ENCODE results near the gene NTMT1.

NTMT1 gene

DNA sequence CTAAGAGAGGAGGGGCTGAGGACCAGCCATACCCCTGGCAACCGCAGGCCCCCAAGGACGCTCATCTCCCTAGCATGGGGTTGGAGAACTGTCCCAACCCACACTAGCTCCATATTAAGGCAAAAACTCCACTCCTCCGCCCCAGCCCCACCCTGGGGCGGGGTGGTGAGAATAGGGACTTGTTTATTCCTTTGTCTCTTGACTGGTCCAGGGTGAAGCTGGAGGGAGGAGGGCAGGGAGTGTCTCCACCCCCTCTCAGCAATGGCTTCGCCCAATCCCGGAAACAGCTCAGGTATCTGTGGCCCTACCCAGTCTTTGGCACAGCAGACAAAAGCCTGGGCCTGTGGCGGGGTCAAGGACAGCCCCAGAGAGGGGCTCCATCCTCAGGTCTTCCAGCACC is 56.4 kb downstream of the NTMT1 start:
- peaks cover 10% of the 10 kb centered on the region for H3K4me1 Mint-ChIP-seq
- H3K36me3 Mint-ChIP-seq (ENCODE audit: low read depth), result no peaks in the 10 kb centered on the region
- no peak overlapping the region for H3K4me3 Mint-ChIP-seq
- H3K9me3 Mint-ChIP-seq, result no peaks in the 10 kb centered on the region
- TF ChIP-seq, protein P1, sequence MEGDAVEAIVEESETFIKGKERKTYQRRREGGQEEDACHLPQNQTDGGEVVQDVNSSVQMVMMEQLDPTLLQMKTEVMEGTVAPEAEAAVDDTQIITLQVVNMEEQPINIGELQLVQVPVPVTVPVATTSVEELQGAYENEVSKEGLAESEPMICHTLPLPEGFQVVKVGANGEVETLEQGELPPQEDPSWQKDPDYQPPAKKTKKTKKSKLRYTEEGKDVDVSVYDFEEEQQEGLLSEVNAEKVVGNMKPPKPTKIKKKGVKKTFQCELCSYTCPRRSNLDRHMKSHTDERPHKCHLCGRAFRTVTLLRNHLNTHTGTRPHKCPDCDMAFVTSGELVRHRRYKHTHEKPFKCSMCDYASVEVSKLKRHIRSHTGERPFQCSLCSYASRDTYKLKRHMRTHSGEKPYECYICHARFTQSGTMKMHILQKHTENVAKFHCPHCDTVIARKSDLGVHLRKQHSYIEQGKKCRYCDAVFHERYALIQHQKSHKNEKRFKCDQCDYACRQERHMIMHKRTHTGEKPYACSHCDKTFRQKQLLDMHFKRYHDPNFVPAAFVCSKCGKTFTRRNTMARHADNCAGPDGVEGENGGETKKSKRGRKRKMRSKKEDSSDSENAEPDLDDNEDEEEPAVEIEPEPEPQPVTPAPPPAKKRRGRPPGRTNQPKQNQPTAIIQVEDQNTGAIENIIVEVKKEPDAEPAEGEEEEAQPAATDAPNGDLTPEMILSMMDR (IDR thresholded peaks at IDR 0.05; ENCODE audit: unreplicated experiment in 3 of 3), result no peak
- H3K27me3 Mint-ChIP-seq (ENCODE audit: low read depth), result peaks cover 51% of the 10 kb centered on the region
- H3K27ac Mint-ChIP-seq, result no peak overlapping the region

GRCh38 chr9:129685220-129685932 is 59.4 kb downstream of the NTMT1 start:
- Mint-ChIP-seq H3K36me3 (ENCODE audit: low read depth) (no peaks in the 10 kb centered on the region), H3K4me1 (no peaks in the 10 kb centered on the region), H3K4me3 (no peak overlapping the region), H3K27ac (no peak overlapping the region), H3K27me3 (ENCODE audit: low read depth) (peaks cover 43% of the 10 kb centered on the region), H3K9me3 (no peaks in the 10 kb centered on the region)
- TF ChIP-seq, protein P1 (IDR thresholded peaks at IDR 0.05; ENCODE audit: unreplicated experiment in 3 of 3), result no peak
